ENCODE measurements around the gene CAV1.

CAV1 gene

GRCh38 chr7:116512520-116513188 is 12.2 kb upstream of the CAV1 start:
- peak overlapping the region in 1 of 2 donors; percentile 46 for H3K4me3 ChIP-seq (replicated peaks in 1 of 2; ENCODE audit: low read depth in 2 of 2, low read length in 2 of 2)
- no peak for TF ChIP-seq CTCF (IDR thresholded peaks at IDR 0.05; ENCODE audit: low read depth, low read length)
- peak; percentile 56 to 63 for DNase-seq (ENCODE audit: low read depth in 2 of 2)

- TF ChIP-seq CTCF (IDR thresholded peaks at IDR 0.05; ENCODE audit: low read depth, low read length), result no peak
- no peak overlapping the region for H3K4me3 ChIP-seq (replicated peaks in 1 of 2; ENCODE audit: low read depth in 2 of 2, low read length in 2 of 2)
Observed at GRCh38 chr7:116515584-116515983, 9.3 kb upstream of the CAV1 start.

GRCh38 chr7:116516324-116516723 is 8.5 kb upstream of the CAV1 start:
- TF ChIP-seq CTCF (IDR thresholded peaks at IDR 0.05; ENCODE audit: low read depth, low read length), result no peak
- no peak overlapping the region for H3K4me3 ChIP-seq (replicated peaks in 1 of 2; ENCODE audit: low read depth in 2 of 2, low read length in 2 of 2)
- no peak for DNase-seq (ENCODE audit: low read depth in 2 of 2)

More at GRCh38 chr7:116515584-116515983, 9.3 kb upstream of the CAV1 start:
- no peak for DNase-seq (ENCODE audit: low read depth in 2 of 2)

- no peak for DNase-seq (ENCODE audit: low read depth in 2 of 2)
- no peak overlapping the region for H3K4me3 ChIP-seq (replicated peaks in 1 of 2; ENCODE audit: low read depth in 2 of 2, low read length in 2 of 2)
- TF ChIP-seq CTCF (IDR thresholded peaks at IDR 0.05; ENCODE audit: low read depth, low read length), result no peak
Observed at GRCh38 chr7:116517626-116518025, 7.2 kb upstream of the CAV1 start.

- TF ChIP-seq CTCF (IDR thresholded peaks at IDR 0.05; ENCODE audit: low read depth, low read length), result no peak
- DNase-seq (ENCODE audit: low read depth in 2 of 2), result no peak
- H3K4me3 ChIP-seq (replicated peaks in 1 of 2; ENCODE audit: low read depth in 2 of 2, low read length in 2 of 2), result no peak overlapping the region
Observed at GRCh38 chr7:116518961-116519360, 5.9 kb upstream of the CAV1 start.

- no peak for TF ChIP-seq CTCF (IDR thresholded peaks at IDR 0.05; ENCODE audit: low read depth, low read length)
- H3K4me3 ChIP-seq (replicated peaks in 1 of 2; ENCODE audit: low read depth in 2 of 2, low read length in 2 of 2), result no peak overlapping the region
- peak in 1 of 2 donors; percentile 71 for DNase-seq (ENCODE audit: low read depth in 2 of 2)
Observed at GRCh38 chr7:116521046-116521664, 3.7 kb upstream of the CAV1 start.
